Body of pancreas (tissue), 4 donors: Measurements from ENCODE around the gene DLG2.

ENCODE experiments used
- POLR2A ChIP-seq, 3 donors: fragments of 450-650 bp; IDR thresholded peaks; one replicate each; pipeline ENCODE4 v1.6.1; 2016; ENCODE audit warnings: antibody characterized with exemption in 3 of 3, mild to moderate bottlenecking in 2 of 3
- TF ChIP-seq, protein P1 (sequence below), 7 experiments: fragments of 450-650 bp in 4 of 7; fragments of 200-600 bp in 3 of 7; sonication (generic) in 3 of 7; IDR thresholded peaks; one replicate each; pipeline ENCODE4 v1.5.1; 2016 to 2019; ENCODE audit warnings: antibody characterized with exemption in 7 of 7

DNA sequence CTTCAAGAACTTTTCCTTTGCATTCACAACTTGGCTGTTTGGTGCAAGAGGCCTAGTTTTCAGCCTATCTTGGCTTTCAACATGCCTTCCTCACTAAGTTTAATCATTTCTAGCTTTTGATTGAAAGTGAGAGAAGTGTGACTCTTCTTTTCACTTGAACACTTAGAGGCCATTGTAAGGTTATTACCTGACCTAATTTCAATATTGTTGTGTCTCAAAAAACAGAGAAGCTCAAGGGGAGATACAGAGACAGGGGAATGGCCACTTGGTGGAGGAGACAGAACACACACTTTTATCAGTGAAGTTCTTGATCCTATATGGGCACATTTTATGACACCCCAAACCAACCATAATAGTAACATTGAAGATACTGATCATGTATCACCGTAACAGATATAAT lies 532.3 kb downstream of the DLG2 start:
- TF ChIP-seq, protein P1, sequence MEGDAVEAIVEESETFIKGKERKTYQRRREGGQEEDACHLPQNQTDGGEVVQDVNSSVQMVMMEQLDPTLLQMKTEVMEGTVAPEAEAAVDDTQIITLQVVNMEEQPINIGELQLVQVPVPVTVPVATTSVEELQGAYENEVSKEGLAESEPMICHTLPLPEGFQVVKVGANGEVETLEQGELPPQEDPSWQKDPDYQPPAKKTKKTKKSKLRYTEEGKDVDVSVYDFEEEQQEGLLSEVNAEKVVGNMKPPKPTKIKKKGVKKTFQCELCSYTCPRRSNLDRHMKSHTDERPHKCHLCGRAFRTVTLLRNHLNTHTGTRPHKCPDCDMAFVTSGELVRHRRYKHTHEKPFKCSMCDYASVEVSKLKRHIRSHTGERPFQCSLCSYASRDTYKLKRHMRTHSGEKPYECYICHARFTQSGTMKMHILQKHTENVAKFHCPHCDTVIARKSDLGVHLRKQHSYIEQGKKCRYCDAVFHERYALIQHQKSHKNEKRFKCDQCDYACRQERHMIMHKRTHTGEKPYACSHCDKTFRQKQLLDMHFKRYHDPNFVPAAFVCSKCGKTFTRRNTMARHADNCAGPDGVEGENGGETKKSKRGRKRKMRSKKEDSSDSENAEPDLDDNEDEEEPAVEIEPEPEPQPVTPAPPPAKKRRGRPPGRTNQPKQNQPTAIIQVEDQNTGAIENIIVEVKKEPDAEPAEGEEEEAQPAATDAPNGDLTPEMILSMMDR (IDR thresholded peaks at IDR 0.05): no peak
- no peak for TF ChIP-seq POLR2A (IDR thresholded peaks at IDR 0.05)
